DND-41 (cell line): ENCODE results near the gene GNLY.

ENCODE experiments used
- ATAC-seq: fragments of 200-7000 bp; cut with Tn5 transposase; 3 replicates; pipeline ENCODE4 v1.9.1; 2021; ENCODE audit warnings: low read depth; ENCODE audit not compliant: insufficient read depth
- DNase-seq: peaks from one replicate; pipeline ENCODE4 v3.0.0-alpha.2; 2020
- H2AFZ ChIP-seq: 2 replicates; pipeline ENCODE4 v1.6.0; 2012; ENCODE audit warnings: low read depth, low read length
- H3K27ac ChIP-seq: 2 replicates; pipeline ENCODE4 v1.5.1; 2012; ENCODE audit warnings: low read length, inconsistent platforms
- H3K27me3 ChIP-seq: fragments of 200-600 bp; sonication (generic); 2 replicates; pipeline ENCODE4 v1.6.0; 2012; ENCODE audit warnings: low read length, mild to moderate bottlenecking, inconsistent platforms; ENCODE audit not compliant: insufficient read depth, poor library complexity
- H3K36me3 ChIP-seq: 2 replicates; pipeline ENCODE4 v1.5.1; 2012; ENCODE audit warnings: low read length, inconsistent platforms; ENCODE audit not compliant: insufficient read depth
- H3K4me1 ChIP-seq: 2 replicates; pipeline ENCODE4 v1.5.1; 2012; ENCODE audit warnings: mild to moderate bottlenecking, low read length; ENCODE audit not compliant: insufficient read depth
- H3K4me2 ChIP-seq: 2 replicates; pipeline ENCODE4 v1.6.0; 2012; ENCODE audit warnings: mild to moderate bottlenecking, moderate library complexity, low read length, inconsistent platforms; ENCODE audit not compliant: insufficient read depth
- H3K4me3 ChIP-seq, 2 experiments: fragments of 200-600 bp in 1 of 2; shearing (Covaris generic) in 1 of 2; 2 replicates each; pipeline ENCODE4 v1.5.1; 2012 to 2016; ENCODE audit warnings: inconsistent platforms in 2 of 2, low read length in 2 of 2, mild to moderate bottlenecking in 2 of 2, low read depth in 1 of 2, moderate library complexity in 1 of 2
- H3K79me2 ChIP-seq: 2 replicates; pipeline ENCODE4 v1.6.0; 2012; ENCODE audit warnings: low read length, inconsistent platforms; ENCODE audit not compliant: insufficient read depth
- H3K9ac ChIP-seq: 2 replicates; pipeline ENCODE4 v1.6.0; 2012; ENCODE audit warnings: low read depth, mild to moderate bottlenecking, inconsistent platforms, low read length, moderate library complexity
- H3K9me3 ChIP-seq: 2 replicates; pipeline ENCODE4 v1.5.1; 2012; ENCODE audit warnings: low read length, moderate library complexity, mild to moderate bottlenecking, inconsistent platforms; ENCODE audit not compliant: insufficient read depth, severe bottlenecking
- H4K20me1 ChIP-seq: 2 replicates; pipeline ENCODE4 v1.6.0; 2012; ENCODE audit warnings: low read length; ENCODE audit not compliant: insufficient read depth
- EZH2 ChIP-seq: IDR thresholded peaks from 3 replicates; pipeline ENCODE4 v1.6.1; 2012; ENCODE audit warnings: borderline replicate concordance, low read depth, mild to moderate bottlenecking, moderate library complexity, low read length, inconsistent platforms; ENCODE audit not compliant: severe bottlenecking
- TF ChIP-seq, protein P1 (sequence below): IDR thresholded peaks from 2 replicates; pipeline ENCODE4 v1.5.1; 2012; ENCODE audit warnings: borderline replicate concordance, low read length, moderate library complexity, mild to moderate bottlenecking; ENCODE audit not compliant: poor library complexity, severe bottlenecking; ENCODE audit errors: extremely low read depth

The GNLY gene

DNA sequence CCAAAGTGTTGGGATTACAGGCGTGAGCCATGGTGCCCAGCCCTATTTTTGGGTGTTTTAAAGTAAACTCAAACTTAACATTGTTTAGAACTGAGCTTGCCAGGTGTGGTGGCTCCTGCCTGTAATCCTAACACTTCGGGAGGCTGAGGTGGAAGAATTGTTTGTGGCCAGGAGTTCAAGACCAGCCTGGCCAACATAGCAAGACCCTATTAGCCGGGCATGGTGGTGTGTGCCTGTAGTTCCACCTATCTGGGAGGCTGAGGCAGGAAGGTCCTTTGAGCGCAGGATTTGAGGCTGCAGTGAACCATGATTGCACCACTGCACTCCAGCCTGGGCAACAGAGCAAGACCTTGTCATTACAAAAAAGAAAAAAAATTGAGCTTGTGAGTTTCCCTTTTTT, 43.7 kb upstream of the GNLY start:
- Histone ChIP-seq H3K4me1 (no peaks in the 10 kb centered on the region), H3K9me3 (no peaks in the 10 kb centered on the region)

DNA sequence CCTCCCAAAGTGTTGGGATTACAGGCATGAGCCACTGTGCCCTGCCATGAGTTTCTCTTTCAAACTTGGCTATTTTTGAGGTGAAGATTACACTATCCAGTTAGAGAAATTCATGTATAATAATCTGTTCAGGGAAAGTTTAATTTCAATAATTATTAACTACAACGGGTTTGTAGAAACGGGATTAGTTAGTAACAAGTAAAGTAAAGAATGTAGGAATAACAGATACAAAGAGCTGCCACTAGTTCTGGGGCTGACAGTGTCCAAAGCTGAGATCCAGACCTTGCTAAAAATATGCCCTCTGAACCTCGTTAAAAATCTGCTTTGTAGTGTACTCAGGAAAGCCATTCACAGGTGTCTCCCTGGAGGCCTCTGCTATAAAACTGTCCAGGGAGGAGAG, 43.1 kb upstream of the GNLY start:
- Histone ChIP-seq H3K4me1 (no peaks in the 10 kb centered on the region), H3K9ac (no peak overlapping the region), H3K4me2 (no peak overlapping the region), H3K79me2 (no peaks in the 10 kb centered on the region), H3K4me3 (no peak overlapping the region), H4K20me1 (peaks cover 6% of the 10 kb centered on the region; the same call in 1 of the 2 replicates), H3K27ac (no peak overlapping the region), H2AFZ (no peak overlapping the region), H3K36me3 (peaks cover 76% of the 10 kb centered on the region), H3K27me3 (no peaks in the 10 kb centered on the region), H3K9me3 (no peaks in the 10 kb centered on the region)
- no peak for TF ChIP-seq EZH2
- TF ChIP-seq, protein P1, sequence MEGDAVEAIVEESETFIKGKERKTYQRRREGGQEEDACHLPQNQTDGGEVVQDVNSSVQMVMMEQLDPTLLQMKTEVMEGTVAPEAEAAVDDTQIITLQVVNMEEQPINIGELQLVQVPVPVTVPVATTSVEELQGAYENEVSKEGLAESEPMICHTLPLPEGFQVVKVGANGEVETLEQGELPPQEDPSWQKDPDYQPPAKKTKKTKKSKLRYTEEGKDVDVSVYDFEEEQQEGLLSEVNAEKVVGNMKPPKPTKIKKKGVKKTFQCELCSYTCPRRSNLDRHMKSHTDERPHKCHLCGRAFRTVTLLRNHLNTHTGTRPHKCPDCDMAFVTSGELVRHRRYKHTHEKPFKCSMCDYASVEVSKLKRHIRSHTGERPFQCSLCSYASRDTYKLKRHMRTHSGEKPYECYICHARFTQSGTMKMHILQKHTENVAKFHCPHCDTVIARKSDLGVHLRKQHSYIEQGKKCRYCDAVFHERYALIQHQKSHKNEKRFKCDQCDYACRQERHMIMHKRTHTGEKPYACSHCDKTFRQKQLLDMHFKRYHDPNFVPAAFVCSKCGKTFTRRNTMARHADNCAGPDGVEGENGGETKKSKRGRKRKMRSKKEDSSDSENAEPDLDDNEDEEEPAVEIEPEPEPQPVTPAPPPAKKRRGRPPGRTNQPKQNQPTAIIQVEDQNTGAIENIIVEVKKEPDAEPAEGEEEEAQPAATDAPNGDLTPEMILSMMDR, result no peak
- ATAC-seq (no peak), DNase-seq (no peak)

More for the DNA sequence above, 43.7 kb upstream of the GNLY start:
- ATAC-seq (no peak), DNase-seq (no peak)
- Histone ChIP-seq H3K79me2 (no peaks in the 10 kb centered on the region; the same call in 1 of the 2 replicates), H2AFZ (no peak overlapping the region), H4K20me1 (peaks cover 6% of the 10 kb centered on the region; the same call in 1 of the 2 replicates), H3K9ac (no peak overlapping the region), H3K4me3 (no peak overlapping the region), H3K27me3 (no peaks in the 10 kb centered on the region), H3K4me2 (no peak overlapping the region), H3K27ac (no peak overlapping the region), H3K36me3 (peaks cover 79% of the 10 kb centered on the region)
- TF ChIP-seq, protein P1, result no peak
- no peak for TF ChIP-seq EZH2

DNA sequence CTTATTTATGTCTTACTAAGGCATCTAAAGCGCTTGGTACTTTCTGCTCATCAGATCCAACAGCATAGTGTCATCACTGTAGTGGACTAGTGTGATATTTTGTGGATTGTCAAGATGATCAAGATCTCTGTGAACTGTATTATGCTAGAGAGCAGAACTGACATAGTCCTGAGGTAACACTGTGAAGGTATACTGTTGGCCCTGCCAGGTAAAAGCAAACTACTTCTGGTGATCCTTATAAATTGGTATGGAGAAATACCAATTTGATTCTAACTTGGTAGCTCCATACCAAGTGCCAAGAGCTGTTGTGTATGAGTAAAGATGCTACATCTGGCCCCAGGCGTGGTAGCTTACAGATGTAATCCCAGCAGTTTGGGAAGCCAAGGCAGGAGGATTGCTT, 42.1 kb upstream of the GNLY start:
- H3K9me3 ChIP-seq, result no peaks in the 10 kb centered on the region
- H3K36me3 ChIP-seq, result peaks cover 70% of the 10 kb centered on the region
- H3K9ac ChIP-seq, result no peak overlapping the region
- no peak overlapping the region for H3K27ac ChIP-seq
- no peaks in the 10 kb centered on the region for H3K4me1 ChIP-seq
- TF ChIP-seq, protein P1, result no peak
- TF ChIP-seq EZH2, result no peak
- no peak overlapping the region for H3K4me3 ChIP-seq
- no peaks in the 10 kb centered on the region for H3K79me2 ChIP-seq
- no peak overlapping the region for H2AFZ ChIP-seq
- no peak overlapping the region for H3K4me2 ChIP-seq
- ATAC-seq (no peak), DNase-seq (no peak)
- no peaks in the 10 kb centered on the region for H3K27me3 ChIP-seq
- peaks cover 6% of the 10 kb centered on the region; the same call in 1 of the 2 replicates for H4K20me1 ChIP-seq

DNA sequence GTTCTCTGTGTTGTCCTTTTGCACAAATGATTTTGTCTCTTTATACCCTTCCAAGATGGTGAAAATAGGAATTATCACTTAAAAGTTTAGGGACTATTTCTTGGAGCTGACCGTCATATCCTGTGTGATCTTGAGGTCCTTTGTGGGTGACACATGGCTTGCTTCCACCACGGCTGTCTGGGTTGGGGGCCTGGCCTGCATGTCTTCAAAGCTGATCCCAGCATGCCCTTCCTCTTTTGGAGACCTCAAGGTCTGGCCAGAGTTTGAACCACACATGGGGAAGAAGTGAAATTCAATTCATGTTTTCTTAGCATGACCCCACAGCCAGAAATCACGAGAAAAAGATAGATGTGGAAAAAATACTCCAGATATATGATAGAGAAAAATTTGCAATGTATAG, 40.2 kb upstream of the GNLY start:
- no peak overlapping the region for H3K4me2 ChIP-seq
- H3K4me3 ChIP-seq, result no peak overlapping the region
- H3K9ac ChIP-seq, result no peak overlapping the region
- H3K36me3 ChIP-seq, result peaks cover 54% of the 10 kb centered on the region
- H3K9me3 ChIP-seq, result no peaks in the 10 kb centered on the region
- no peaks in the 10 kb centered on the region for H3K4me1 ChIP-seq
- no peaks in the 10 kb centered on the region for H3K79me2 ChIP-seq
- no peak for ATAC-seq
- no peak overlapping the region for H2AFZ ChIP-seq
- H3K27me3 ChIP-seq, result no peaks in the 10 kb centered on the region
- H4K20me1 ChIP-seq, result no peaks in the 10 kb centered on the region
- H3K27ac ChIP-seq, result no peak overlapping the region
- TF ChIP-seq, protein P1, result no peak
- no peak for TF ChIP-seq EZH2
- no peak for DNase-seq
